Measurements from ENCODE around the gene KRI1. TPM values are rescaled to one million over a fixed set of nuclear protein-coding genes. Genes with fewer than 3 reads are reported as not detected.
"Not testable (repeated sequence)": the region's sequence is repeated elsewhere in the genome, so short reads cannot be mapped to it uniquely, and the experiment has no call there.

Gene KRI1
- total RNA-seq, 8 experiments from 2014 or later = 6.8 to 44.1 (median 12.1) TPM

- H3K4me3 ChIP-seq = no peak overlapping the region
- no peak overlapping the region for H3K27ac ChIP-seq
- no peak for ATAC-seq (replicated peaks in 6 of 8)
- WGBS, 10 experiments = 17 to 100% (median 75%) methylated on average over 1 to 10 of the region's 20 CpGs; no CpG with 5 or more reads in 3 of the 10 experiments
- H3K4me1 ChIP-seq (replicated peaks in 1 of 2) = no peaks in the 10 kb centered on the region
- in situ Hi-C loops (cut with MboI; ENCODE audit: low pct_unique_long_range_greater_than_20kb in 2 of 9, low sequenced_read_pairs in 9 of 9, unreplicated experiment in 9 of 9) = no loop called here
Observed at GRCh38 chr19:10538204-10538983, 27.4 kb downstream of the KRI1 start.

GRCh38 chr19:10537668-10538067 is 28.1 kb downstream of the KRI1 start:
- in situ Hi-C loops (cut with MboI; ENCODE audit: low pct_unique_long_range_greater_than_20kb in 2 of 9, low sequenced_read_pairs in 9 of 9, unreplicated experiment in 9 of 9) = no loop called here
- no peak for ATAC-seq (replicated peaks in 6 of 8)
- 42 to 92% (median 74%) methylated on average over 4 to 11 of the region's 11 CpGs for WGBS, 10 experiments

GRCh38 chr19:10535613-10536012 is 30.2 kb downstream of the KRI1 start:
- ATAC-seq (replicated peaks in 6 of 8) = no peak
- 40 to 72% (median 41%) methylated on average over 1 to 6 of the region's 6 CpGs; no CpG with 5 or more reads in 5 of the 10 experiments for WGBS, 10 experiments
- in situ Hi-C loops (cut with MboI; ENCODE audit: low pct_unique_long_range_greater_than_20kb in 2 of 9, low sequenced_read_pairs in 9 of 9, unreplicated experiment in 9 of 9) = no loop called here
- no peaks in the 10 kb centered on the region for H3K4me1 ChIP-seq (replicated peaks in 1 of 2)
- no peak overlapping the region for H3K27ac ChIP-seq
- no peak overlapping the region for H3K4me3 ChIP-seq

More at GRCh38 chr19:10537668-10538067, 28.1 kb downstream of the KRI1 start:
- no peaks in the 10 kb centered on the region for H3K4me1 ChIP-seq (replicated peaks in 1 of 2)
- no peak overlapping the region for H3K4me3 ChIP-seq
- no peak overlapping the region for H3K27ac ChIP-seq

GRCh38 chr19:10533646-10534386 is 32.0 kb downstream of the KRI1 start:
- in situ Hi-C loops (cut with MboI; ENCODE audit: low pct_unique_long_range_greater_than_20kb in 2 of 9, low sequenced_read_pairs in 9 of 9, unreplicated experiment in 9 of 9) = no loop called here
- no peaks in the 10 kb centered on the region for H3K4me1 ChIP-seq (replicated peaks in 1 of 2)
- H3K27ac ChIP-seq = no peak overlapping the region
- WGBS, 10 experiments = 17 to 93% (median 60%) methylated on average over 1 to 9 of the region's 10 CpGs; no CpG with 5 or more reads in 1 of the 10 experiments
- H3K4me3 ChIP-seq = no peak overlapping the region
- peak; percentile 58 to 96 (median 74) for ATAC-seq (replicated peaks in 6 of 8)

- no peak for ATAC-seq (replicated peaks in 6 of 8)
- Histone ChIP-seq H3K27ac (no peak overlapping the region), H3K4me1 (replicated peaks in 1 of 2) (no peaks in the 10 kb centered on the region), H3K4me3 (no peak overlapping the region)
- in situ Hi-C loops (cut with MboI; ENCODE audit: low pct_unique_long_range_greater_than_20kb in 2 of 9, low sequenced_read_pairs in 9 of 9, unreplicated experiment in 9 of 9) = no loop called here
- WGBS, 10 experiments = 38 to 100% (median 92%) methylated on average over 1 of the region's 1 CpG; no CpG with 5 or more reads in 6 of the 10 experiments
Observed at GRCh38 chr19:10532457-10532856, 33.4 kb downstream of the KRI1 start.

GRCh38 chr19:10526887-10527286 is 38.9 kb downstream of the KRI1 start:
- H3K27ac ChIP-seq; H3K4me3 ChIP-seq; in situ Hi-C loops (cut with MboI; ENCODE audit: low pct_unique_long_range_greater_than_20kb in 2 of 9, low sequenced_read_pairs in 9 of 9, unreplicated experiment in 9 of 9); H3K4me1 ChIP-seq (replicated peaks in 1 of 2); ATAC-seq (replicated peaks in 6 of 8): not testable (repeated sequence)
- 65 to 95% (median 83%) methylated on average over 3 to 8 of the region's 8 CpGs; no CpG with 5 or more reads in 2 of the 10 experiments for WGBS, 10 experiments

- Histone ChIP-seq H3K4me3 (no peak overlapping the region), H3K4me1 (replicated peaks in 1 of 2) (no peaks in the 10 kb centered on the region), H3K27ac (no peak overlapping the region)
- WGBS, 10 experiments = 44 to 100% (median 92%) methylated on average over 1 to 5 of the region's 7 CpGs; no CpG with 5 or more reads in 3 of the 10 experiments
- in situ Hi-C loops (cut with MboI; ENCODE audit: low pct_unique_long_range_greater_than_20kb in 2 of 9, low sequenced_read_pairs in 9 of 9, unreplicated experiment in 9 of 9) = no loop called here
- ATAC-seq (replicated peaks in 6 of 8) = no peak
Observed at GRCh38 chr19:10525636-10526035, 40.2 kb downstream of the KRI1 start.

- Histone ChIP-seq H3K4me1 (replicated peaks in 1 of 2) (peaks cover 0 to 5% of the 10 kb centered on the region in 2 donors), H3K27ac (no peak overlapping the region), H3K4me3 (no peak overlapping the region)
- WGBS, 10 experiments = 39 to 90% (median 67%) methylated on average over 1 to 3 of the region's 3 CpGs; no CpG with 5 or more reads in 3 of the 10 experiments
- no peak for ATAC-seq (replicated peaks in 6 of 8)
- in situ Hi-C loops (cut with MboI; ENCODE audit: low pct_unique_long_range_greater_than_20kb in 2 of 9, low sequenced_read_pairs in 9 of 9, unreplicated experiment in 9 of 9) = no loop called here
Observed at GRCh38 chr19:10523135-10523636, 42.6 kb downstream of the KRI1 start.

- no peak overlapping the region for H3K4me3 ChIP-seq
- H3K4me1 ChIP-seq (replicated peaks in 1 of 2) = peaks cover 0 to 14% of the 10 kb centered on the region in 2 donors
- 40 to 100% (median 71%) methylated on average over 1 to 8 of the region's 13 CpGs; no CpG with 5 or more reads in 2 of the 10 experiments for WGBS, 10 experiments
- H3K27ac ChIP-seq = no peak overlapping the region
- in situ Hi-C loops (cut with MboI; ENCODE audit: low pct_unique_long_range_greater_than_20kb in 2 of 9, low sequenced_read_pairs in 9 of 9, unreplicated experiment in 9 of 9) = no loop called here
- ATAC-seq (replicated peaks in 6 of 8) = no peak
Observed at GRCh38 chr19:10521461-10522171, 44.2 kb downstream of the KRI1 start.

- Histone ChIP-seq H3K4me1 (replicated peaks in 1 of 2) (peaks cover 0 to 14% of the 10 kb centered on the region in 2 donors), H3K4me3 (no peak overlapping the region), H3K27ac (no peak overlapping the region)
- 81 to 100% (median 96%) methylated on average over 2 to 7 of the region's 15 CpGs; no CpG with 5 or more reads in 4 of the 10 experiments for WGBS, 10 experiments
- in situ Hi-C loops (cut with MboI; ENCODE audit: low pct_unique_long_range_greater_than_20kb in 2 of 9, low sequenced_read_pairs in 9 of 9, unreplicated experiment in 9 of 9) = no loop called here
- ATAC-seq (replicated peaks in 6 of 8) = no peak
Observed at GRCh38 chr19:10520652-10521318, 45.0 kb downstream of the KRI1 start.

GRCh38 chr19:10519421-10519820 is 46.4 kb downstream of the KRI1 start:
- Histone ChIP-seq H3K27ac (no peak overlapping the region), H3K4me3 (no peak overlapping the region), H3K4me1 (replicated peaks in 1 of 2) (peaks cover 0 to 14% of the 10 kb centered on the region in 2 donors)
- 17 to 83% (median 68%) methylated on average over 1 to 7 of the region's 7 CpGs; no CpG with 5 or more reads in 2 of the 10 experiments for WGBS, 10 experiments
- no peak for ATAC-seq (replicated peaks in 6 of 8)
- in situ Hi-C loops (cut with MboI; ENCODE audit: low pct_unique_long_range_greater_than_20kb in 2 of 9, low sequenced_read_pairs in 9 of 9, unreplicated experiment in 9 of 9) = no loop called here
